ENCODE results near the gene NLRC5. TPM values are rescaled to one million over a fixed set of nuclear protein-coding genes. Genes with fewer than 3 reads are reported as not detected.
"Not testable (repeated sequence)": the region's sequence is repeated elsewhere in the genome, so short reads cannot be mapped to it uniquely, and the experiment has no call there.

Gene NLRC5
- total and polyA plus RNA-seq, 4 donors = 23.9 to 46.4 (median 31.1) TPM

DNA sequence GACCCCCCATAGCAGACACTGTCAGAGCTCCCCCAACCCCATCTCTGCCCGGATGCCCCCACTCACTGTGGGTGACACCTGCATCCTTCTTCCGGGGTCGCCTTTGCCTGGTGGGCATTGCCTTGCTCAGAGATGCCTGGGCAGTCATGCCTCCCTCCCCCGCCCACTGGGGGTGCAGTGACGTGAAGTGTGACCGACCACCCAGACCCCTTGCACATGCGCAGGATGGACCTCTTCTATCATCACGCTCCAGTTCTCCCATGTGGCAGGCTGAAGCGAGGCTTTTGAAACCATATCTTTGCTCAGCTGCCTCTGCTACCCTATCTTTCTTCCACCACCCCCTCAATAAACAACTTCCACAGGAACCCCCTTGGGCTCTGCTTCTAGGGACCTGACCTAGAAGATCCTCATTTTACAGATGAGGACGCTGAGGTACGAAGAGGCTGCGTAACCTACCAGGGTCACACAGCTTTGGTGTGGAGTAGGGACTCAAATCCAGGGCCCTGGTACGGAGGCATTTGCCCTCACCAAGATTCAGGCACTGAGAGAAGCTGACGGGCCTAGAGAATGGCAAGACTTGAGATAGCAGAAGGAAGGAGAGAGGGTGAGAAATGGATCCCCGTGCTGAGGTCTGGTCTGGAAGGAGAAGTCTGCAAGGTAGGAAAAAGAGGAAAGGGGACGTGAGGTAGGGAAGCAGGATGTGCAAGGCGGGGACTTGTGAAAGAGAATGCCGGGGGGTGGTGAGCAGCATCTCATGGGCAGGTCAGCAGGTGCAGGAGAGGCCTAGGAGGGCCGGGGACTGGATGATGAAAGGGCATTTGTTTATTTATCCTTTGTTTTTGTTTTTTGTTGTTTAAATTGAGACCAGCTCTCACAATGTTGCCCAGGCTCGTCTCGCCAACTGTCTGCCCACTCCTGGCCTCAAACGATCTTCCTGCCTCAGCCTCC is 14.4 kb downstream of the NLRC5 start:
- Histone ChIP-seq H3K9ac (ENCODE audit: insufficient read depth in 1 of 2, low read length in 2 of 2) (no peak overlapping the region), H3K36me3 (ENCODE audit: control insufficient read depth in 4 of 4, insufficient read depth in 4 of 4, low read length in 4 of 4) (no peaks in the 10 kb centered on the region), H3K27me3 (ENCODE audit: control insufficient read depth in 3 of 3, insufficient read depth in 3 of 3, low read length in 2 of 3) (no peaks in the 10 kb centered on the region), H3K4me3 (no peak overlapping the region), H3K9me3 (ENCODE audit: control insufficient read depth in 4 of 4, insufficient read depth in 3 of 4, low read length in 3 of 4) (no peaks in the 10 kb centered on the region), H3K4me1 (ENCODE audit: control insufficient read depth in 5 of 5, insufficient read depth in 5 of 5, low read length in 5 of 5) (peaks cover 0 to 16% (median 5%) of the 10 kb centered on the region in 5 donors), H3K27ac (ENCODE audit: low read depth in 1 of 2, low read length in 1 of 2) (no peak overlapping the region)
- DNase-seq = no peak
- 69 to 79% methylated on average over 22 of the region's 22 CpGs for WGBS, 2 donors
- no peak for ATAC-seq (ENCODE audit: insufficient read depth, low FRiP score)
- TF ChIP-seq CTCF (IDR thresholded peaks at IDR 0.05; ENCODE audit: control extremely low read depth, extremely low read depth) = no peak

- whole genome bisulfite sequencing, 2 donors = 84 to 91% methylated on average over 15 of the region's 15 CpGs
- no peak for ATAC-seq (ENCODE audit: insufficient read depth, low FRiP score)
- no peak for TF ChIP-seq CTCF (IDR thresholded peaks at IDR 0.05; ENCODE audit: control extremely low read depth, extremely low read depth)
- Histone ChIP-seq H3K27ac (ENCODE audit: low read depth in 1 of 2, low read length in 1 of 2) (no peak overlapping the region), H3K36me3 (ENCODE audit: control insufficient read depth in 4 of 4, insufficient read depth in 4 of 4, low read length in 4 of 4) (no peaks in the 10 kb centered on the region), H3K9me3 (ENCODE audit: control insufficient read depth in 4 of 4, insufficient read depth in 3 of 4, low read length in 3 of 4) (no peaks in the 10 kb centered on the region), H3K4me3 (no peak overlapping the region), H3K9ac (ENCODE audit: insufficient read depth in 1 of 2, low read length in 2 of 2) (no peak overlapping the region), H3K4me1 (ENCODE audit: control insufficient read depth in 5 of 5, insufficient read depth in 5 of 5, low read length in 5 of 5) (peaks cover 0 to 14% (median 5%) of the 10 kb centered on the region in 5 donors), H3K27me3 (ENCODE audit: control insufficient read depth in 3 of 3, insufficient read depth in 3 of 3, low read length in 2 of 3) (no peaks in the 10 kb centered on the region)
- DNase-seq = no peak
These were observed 15.3 kb downstream of the NLRC5 start for GRCh38 chr16:57004387-57005250.

DNA sequence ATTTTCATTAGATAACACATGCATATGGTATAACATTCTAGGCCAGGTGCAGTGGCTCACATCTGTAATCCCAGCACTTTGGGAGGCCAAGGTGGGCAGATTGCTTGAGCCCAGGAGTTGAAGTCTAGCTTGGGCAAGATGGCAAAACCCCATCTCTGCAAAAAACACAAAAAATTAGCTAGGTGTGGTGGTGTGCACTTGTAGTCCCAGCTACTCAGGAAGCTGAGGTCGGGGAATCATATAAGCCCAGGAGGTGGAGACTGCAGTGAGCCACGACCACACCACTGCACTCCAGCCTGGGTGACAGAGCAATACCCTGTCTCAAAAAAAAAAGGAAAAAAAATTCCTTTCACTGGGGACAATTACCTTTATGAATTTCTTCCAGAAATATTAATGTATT is 16.2 kb downstream of the NLRC5 start:
- WGBS, 2 donors = 42 to 65% methylated on average over 2 of the region's 2 CpGs
- H3K27ac ChIP-seq (ENCODE audit: low read depth in 1 of 2, low read length in 1 of 2); H3K4me1 ChIP-seq (ENCODE audit: control insufficient read depth in 5 of 5, insufficient read depth in 5 of 5, low read length in 5 of 5); H3K9ac ChIP-seq (ENCODE audit: insufficient read depth in 1 of 2, low read length in 2 of 2); DNase-seq; H3K27me3 ChIP-seq (ENCODE audit: control insufficient read depth in 3 of 3, insufficient read depth in 3 of 3, low read length in 2 of 3); H3K36me3 ChIP-seq (ENCODE audit: control insufficient read depth in 4 of 4, insufficient read depth in 4 of 4, low read length in 4 of 4); H3K4me3 ChIP-seq; ATAC-seq (ENCODE audit: insufficient read depth, low FRiP score); H3K9me3 ChIP-seq (ENCODE audit: control insufficient read depth in 4 of 4, insufficient read depth in 3 of 4, low read length in 3 of 4): not testable (repeated sequence)

DNA sequence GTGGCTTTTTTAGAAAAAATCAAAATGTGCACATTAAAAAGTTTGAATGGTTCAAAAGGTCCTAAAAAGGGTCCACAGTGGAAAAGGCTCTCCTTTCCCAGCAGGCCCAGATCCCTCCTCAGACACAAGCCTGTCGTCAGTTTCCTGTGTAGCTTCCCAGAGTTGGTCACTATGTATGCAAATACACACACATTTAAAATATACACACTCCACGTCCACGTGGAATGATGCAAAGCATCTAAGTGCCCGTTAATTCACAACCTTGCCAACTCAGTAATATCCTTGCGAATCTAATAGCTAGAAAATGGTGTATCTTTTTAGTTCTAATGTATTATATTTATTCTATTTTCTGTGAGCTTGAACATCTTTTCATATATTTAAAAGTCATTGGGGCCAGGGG is 17.7 kb downstream of the NLRC5 start:
- 59 to 70% methylated on average over 5 of the region's 5 CpGs for WGBS, 2 donors
- no peak overlapping the region for H3K4me3 ChIP-seq
- no peaks in the 10 kb centered on the region for H3K36me3 ChIP-seq (ENCODE audit: control insufficient read depth in 4 of 4, insufficient read depth in 4 of 4, low read length in 4 of 4)
- no peak overlapping the region for H3K9ac ChIP-seq (ENCODE audit: insufficient read depth in 1 of 2, low read length in 2 of 2)
- DNase-seq (no peak), ATAC-seq (ENCODE audit: insufficient read depth, low FRiP score) (no peak)
- H3K27ac ChIP-seq (ENCODE audit: low read depth in 1 of 2, low read length in 1 of 2) = no peak overlapping the region
- no peaks in the 10 kb centered on the region for H3K27me3 ChIP-seq (ENCODE audit: control insufficient read depth in 3 of 3, insufficient read depth in 3 of 3, low read length in 2 of 3)
- no peaks in the 10 kb centered on the region for H3K9me3 ChIP-seq (ENCODE audit: control insufficient read depth in 4 of 4, insufficient read depth in 3 of 4, low read length in 3 of 4)
- peaks cover 0 to 3% (median 0%) of the 10 kb centered on the region in 5 donors for H3K4me1 ChIP-seq (ENCODE audit: control insufficient read depth in 5 of 5, insufficient read depth in 5 of 5, low read length in 5 of 5)
- TF ChIP-seq CTCF (IDR thresholded peaks at IDR 0.05; ENCODE audit: control extremely low read depth, extremely low read depth) = no peak

Data from lung (tissue), 12 donors.